SK-N-SH (cell line): ENCODE results near the gene CYP2W1. TPM values are rescaled to one million over a fixed set of nuclear protein-coding genes. Genes with fewer than 3 reads are reported as not detected.

Source experiments
- CTCF ChIA-PET: fragments of 300-600, 350-600 bp; formaldehyde crosslinking; extraction: SDS; loops from one replicate; lab custom pipeline; 2021; lab: Yijun Ruan, JAX
- POLR2A ChIA-PET: fragments of 350-600 bp; sonication (Branson Sonifier 250); formaldehyde crosslinking; extraction: SDS; loops from one replicate; lab custom pipeline; 2020; ENCODE audit warnings: antibody characterized with exemption, inconsistent platforms; lab: Yijun Ruan, JAX
- DNase-seq: peaks from one replicate; pipeline ENCODE4 v3.0.0; 2012
- H2AFZ ChIP-seq: fragments of 200-600 bp; sonication (generic); 2 replicates; pipeline ENCODE4 v1.8.1; 2016; ENCODE audit warnings: antibody characterized with exemption, mild to moderate bottlenecking, low read depth
- H3F3A ChIP-seq: fragments of 200-600 bp; sonication (generic); replicated peaks from 2 replicates; pipeline ENCODE3; 2016; ENCODE audit warnings: antibody characterized with exemption, mild to moderate bottlenecking; ENCODE audit not compliant: insufficient read depth
- H3K27ac ChIP-seq, 2 experiments: fragments of 200-500 bp in 1 of 2; fragments of 200-600 bp in 1 of 2; sonication (Bioruptor generic) in 1 of 2; sonication (generic), shearing (Covaris generic) in 1 of 2; 2 replicates each; pipeline versions ENCODE4 v1.5.1 to v1.6.1; 2014 to 2016; ENCODE audit warnings: low read depth in 2 of 2, inconsistent platforms in 1 of 2, low read length in 1 of 2, mild to moderate bottlenecking in 1 of 2, mixed read lengths in 1 of 2
- H3K27me3 ChIP-seq: fragments of 200-600 bp; sonication (generic), shearing (Covaris generic); 2 replicates; pipeline ENCODE4 v1.6.1; 2016; ENCODE audit warnings: mixed run types; ENCODE audit not compliant: insufficient read depth
- H3K36me3 ChIP-seq, 2 experiments: fragments of 200-500 bp in 1 of 2; fragments of 200-600 bp in 1 of 2; sonication (Bioruptor generic) in 1 of 2; sonication (generic) in 1 of 2; replicated peaks in 1 of 2; 2 replicates each; pipeline versions ENCODE3 to v1.5.1; 2014 to 2016; ENCODE audit warnings: low read length in 1 of 2, mild to moderate bottlenecking in 1 of 2; ENCODE audit not compliant: insufficient read depth in 2 of 2, control insufficient read depth in 1 of 2
- H3K4me1 ChIP-seq, 2 experiments: fragments of 200-500 bp in 1 of 2; fragments of 200-600 bp in 1 of 2; sonication (Bioruptor generic) in 1 of 2; sonication (generic), shearing (Covaris generic) in 1 of 2; 2 replicates each; pipeline versions ENCODE4 v1.5.1 to v1.6.1; 2014 to 2016; ENCODE audit warnings: low read depth in 1 of 2, low read length in 1 of 2, mixed run types in 1 of 2; ENCODE audit not compliant: insufficient read depth in 2 of 2, control insufficient read depth in 1 of 2
- H3K4me2 ChIP-seq: fragments of 200-600 bp; sonication (generic), shearing (Covaris generic); 2 replicates; pipeline ENCODE4 v1.6.1; 2017; ENCODE audit warnings: mixed run types
- H3K4me3 ChIP-seq, 2 experiments: fragments of 200-500 bp in 1 of 2; fragments of 200-600 bp in 1 of 2; sonication (Bioruptor generic) in 1 of 2; sonication (generic), shearing (Covaris generic) in 1 of 2; 2 replicates each; pipeline versions ENCODE4 v1.5.1 to v1.8.1; 2014 to 2016; ENCODE audit warnings: low read depth in 2 of 2, inconsistent platforms in 1 of 2, low read length in 1 of 2, mild to moderate bottlenecking in 1 of 2, mixed read lengths in 1 of 2, moderate library complexity in 1 of 2
- H3K79me2 ChIP-seq: fragments of 200-600 bp; sonication (generic); 2 replicates; pipeline ENCODE4 v1.8.1; 2017; ENCODE audit warnings: mild to moderate bottlenecking; ENCODE audit not compliant: insufficient read depth
- H3K9ac ChIP-seq: fragments of 200-600 bp; sonication (generic); 2 replicates; pipeline ENCODE4 v1.6.1; 2017; ENCODE audit warnings: mixed run types
- H3K9me2 ChIP-seq: fragments of 200-600 bp; sonication (generic); 2 replicates; pipeline ENCODE4 v1.6.1; 2017; ENCODE audit warnings: mixed run types
- H3K9me3 ChIP-seq: fragments of 200-600 bp; sonication (generic); 2 replicates; pipeline ENCODE4 v1.6.1; 2017; ENCODE audit warnings: mixed run types, mild to moderate bottlenecking, moderate library complexity
- H4K20me1 ChIP-seq: fragments of 200-600 bp; sonication (generic); 2 replicates; pipeline ENCODE4 v1.6.1; 2017; ENCODE audit warnings: mild to moderate bottlenecking, mixed run types; ENCODE audit not compliant: insufficient read depth
- CHD2 ChIP-seq: fragments of 150-350 bp; IDR thresholded peaks from 2 replicates; pipeline ENCODE4 v1.6.1; 2018; ENCODE audit warnings: low read length; ENCODE audit not compliant: partially characterized antibody
- ELF1 ChIP-seq: IDR thresholded peaks from 2 replicates; pipeline ENCODE4 v1.4.0; 2012
- EP300 ChIP-seq, 2 experiments: IDR thresholded peaks; 2 replicates each; pipeline versions ENCODE4 v1.4.0 to v1.6.1; 2012; ENCODE audit warnings: borderline replicate concordance in 1 of 2, low read depth in 1 of 2, low read length in 1 of 2
- EZH2phosphoT487 ChIP-seq: fragments of 200-600 bp; sonication (generic); IDR thresholded peaks from 2 replicates; pipeline ENCODE4 v1.6.1; 2017; ENCODE audit warnings: low read depth, mixed run types, mild to moderate bottlenecking, antibody characterized with exemption, moderate library complexity, borderline replicate concordance
- FOSL2 ChIP-seq: IDR thresholded peaks from 2 replicates; pipeline ENCODE4 v1.4.0; 2012; ENCODE audit warnings: low read depth, mild to moderate bottlenecking, moderate library complexity, borderline replicate concordance
- FOXJ3 ChIP-seq: sonication (generic); formaldehyde crosslinking; IDR thresholded peaks from 2 replicates; pipeline ENCODE4 v1.5.1; 2020; ENCODE audit warnings: mild to moderate bottlenecking, missing genetic modification reagents
- IRF3 ChIP-seq: fragments of 150-350 bp; IDR thresholded peaks from 2 replicates; pipeline ENCODE4 v1.6.1; 2016; ENCODE audit warnings: mild to moderate bottlenecking, low read depth, low read length
- MEF2A ChIP-seq: IDR thresholded peaks from 2 replicates; pipeline ENCODE4 v1.4.0; 2012; ENCODE audit warnings: low read depth, borderline replicate concordance
- NRF1 ChIP-seq: IDR thresholded peaks from 2 replicates; pipeline ENCODE4 v1.6.1; 2012; ENCODE audit warnings: low read depth, mild to moderate bottlenecking, low read length
- POLR2AphosphoS5 ChIP-seq: IDR thresholded peaks from 2 replicates; pipeline ENCODE4 v1.6.1; 2012; ENCODE audit warnings: low read depth, low read length
- RAD21 ChIP-seq: IDR thresholded peaks from 2 replicates; pipeline ENCODE4 v1.6.1; 2012; ENCODE audit warnings: mild to moderate bottlenecking, low read length
- RXRA ChIP-seq: IDR thresholded peaks from 2 replicates; pipeline ENCODE4 v1.4.0; 2012; ENCODE audit warnings: low read depth, mild to moderate bottlenecking, borderline replicate concordance
- SIN3A ChIP-seq: IDR thresholded peaks from 2 replicates; pipeline ENCODE4 v1.6.1; 2012; ENCODE audit warnings: low read depth, mild to moderate bottlenecking, low read length, moderate library complexity, borderline replicate concordance
- SMC3 ChIP-seq: IDR thresholded peaks from 2 replicates; pipeline ENCODE4 v1.6.1; 2012; ENCODE audit warnings: low read depth, low read length, improper control_type of control experiment
- TEAD4 ChIP-seq: IDR thresholded peaks from 2 replicates; pipeline ENCODE4 v1.4.0; 2012; ENCODE audit warnings: mild to moderate bottlenecking, borderline replicate concordance; ENCODE audit not compliant: insufficient read depth
- USF1 ChIP-seq: IDR thresholded peaks from 2 replicates; pipeline ENCODE4 v1.4.0; 2012; ENCODE audit warnings: low read depth, borderline replicate concordance
- YY1 ChIP-seq: IDR thresholded peaks from 2 replicates; pipeline ENCODE4 v1.4.0; 2012; ENCODE audit warnings: low read depth, mild to moderate bottlenecking
- WGBS: methylation state at CpG from one replicate; pipeline ENCODE4 v1.1.6; 2017; ENCODE audit warnings: low lambda C conversion rate; 5-methylcytosine and 5-hydroxymethylcytosine counted together
- polyA plus RNA-seq, 3 experiments: library from polyadenylated mRNA; depleted of rRNA; stranded (reverse); fragments of >200 nt; gene quantifications; 2 replicates each; pipeline ENCODE4 v1.2.3, GENCODE V29; 2012
- TF ChIP-seq, protein P1 (sequence below): fragments of 200-600 bp; sonication (generic); IDR thresholded peaks from 2 replicates; pipeline ENCODE4 v1.6.1; 2017; ENCODE audit warnings: antibody characterized with exemption, mild to moderate bottlenecking, moderate library complexity
- TF ChIP-seq, protein P2 (sequence below): fragments of 150-350 bp; IDR thresholded peaks from 2 replicates; pipeline ENCODE4 v1.6.1; 2017; ENCODE audit warnings: antibody characterized with exemption, low read length, low read depth, borderline replicate concordance
- TF ChIP-seq, protein P3 (sequence below): IDR thresholded peaks from 2 replicates; pipeline ENCODE4; 2012
- TF ChIP-seq, protein P4 (sequence below): IDR thresholded peaks from 2 replicates; pipeline ENCODE4 v1.4.0; 2012; ENCODE audit warnings: low read depth, borderline replicate concordance
- TF ChIP-seq, protein P5 (sequence below): IDR thresholded peaks from 2 replicates; pipeline ENCODE4 v1.4.0; 2012; ENCODE audit warnings: low read depth

CYP2W1 gene
- polyA plus RNA-seq, 1 of the 3 experiments (the other 2 are of a cell fraction): 0.10 TPM

- H3F3A ChIP-seq: no peaks in the 10 kb centered on the region
- no peaks in the 10 kb centered on the region for H3K9me2 ChIP-seq
- TF ChIP-seq CHD2: no peak
- no peak for TF ChIP-seq SIN3A
- TF ChIP-seq TEAD4: no peak
- TF ChIP-seq IRF3: no peak
- no peak for TF ChIP-seq FOSL2
- TF ChIP-seq MEF2A: no peak
- TF ChIP-seq, protein P1, sequence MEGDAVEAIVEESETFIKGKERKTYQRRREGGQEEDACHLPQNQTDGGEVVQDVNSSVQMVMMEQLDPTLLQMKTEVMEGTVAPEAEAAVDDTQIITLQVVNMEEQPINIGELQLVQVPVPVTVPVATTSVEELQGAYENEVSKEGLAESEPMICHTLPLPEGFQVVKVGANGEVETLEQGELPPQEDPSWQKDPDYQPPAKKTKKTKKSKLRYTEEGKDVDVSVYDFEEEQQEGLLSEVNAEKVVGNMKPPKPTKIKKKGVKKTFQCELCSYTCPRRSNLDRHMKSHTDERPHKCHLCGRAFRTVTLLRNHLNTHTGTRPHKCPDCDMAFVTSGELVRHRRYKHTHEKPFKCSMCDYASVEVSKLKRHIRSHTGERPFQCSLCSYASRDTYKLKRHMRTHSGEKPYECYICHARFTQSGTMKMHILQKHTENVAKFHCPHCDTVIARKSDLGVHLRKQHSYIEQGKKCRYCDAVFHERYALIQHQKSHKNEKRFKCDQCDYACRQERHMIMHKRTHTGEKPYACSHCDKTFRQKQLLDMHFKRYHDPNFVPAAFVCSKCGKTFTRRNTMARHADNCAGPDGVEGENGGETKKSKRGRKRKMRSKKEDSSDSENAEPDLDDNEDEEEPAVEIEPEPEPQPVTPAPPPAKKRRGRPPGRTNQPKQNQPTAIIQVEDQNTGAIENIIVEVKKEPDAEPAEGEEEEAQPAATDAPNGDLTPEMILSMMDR: peak; percentile 11; the same call in 1 of the 2 replicates
- TF ChIP-seq, protein P2, sequence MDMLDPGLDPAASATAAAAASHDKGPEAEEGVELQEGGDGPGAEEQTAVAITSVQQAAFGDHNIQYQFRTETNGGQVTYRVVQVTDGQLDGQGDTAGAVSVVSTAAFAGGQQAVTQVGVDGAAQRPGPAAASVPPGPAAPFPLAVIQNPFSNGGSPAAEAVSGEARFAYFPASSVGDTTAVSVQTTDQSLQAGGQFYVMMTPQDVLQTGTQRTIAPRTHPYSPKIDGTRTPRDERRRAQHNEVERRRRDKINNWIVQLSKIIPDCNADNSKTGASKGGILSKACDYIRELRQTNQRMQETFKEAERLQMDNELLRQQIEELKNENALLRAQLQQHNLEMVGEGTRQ: no peak
- no peak for TF ChIP-seq EZH2phosphoT487
- TF ChIP-seq SMC3: 0 out of 2 replicates have a peak, but pooled peaks have one; percentile 27
- TF ChIP-seq, protein P3, sequence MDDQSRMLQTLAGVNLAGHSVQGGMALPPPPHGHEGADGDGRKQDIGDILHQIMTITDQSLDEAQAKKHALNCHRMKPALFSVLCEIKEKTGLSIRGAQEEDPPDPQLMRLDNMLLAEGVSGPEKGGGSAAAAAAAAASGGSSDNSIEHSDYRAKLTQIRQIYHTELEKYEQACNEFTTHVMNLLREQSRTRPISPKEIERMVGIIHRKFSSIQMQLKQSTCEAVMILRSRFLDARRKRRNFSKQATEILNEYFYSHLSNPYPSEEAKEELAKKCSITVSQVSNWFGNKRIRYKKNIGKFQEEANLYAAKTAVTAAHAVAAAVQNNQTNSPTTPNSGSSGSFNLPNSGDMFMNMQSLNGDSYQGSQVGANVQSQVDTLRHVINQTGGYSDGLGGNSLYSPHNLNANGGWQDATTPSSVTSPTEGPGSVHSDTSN: no peak
- TF ChIP-seq, protein P4, sequence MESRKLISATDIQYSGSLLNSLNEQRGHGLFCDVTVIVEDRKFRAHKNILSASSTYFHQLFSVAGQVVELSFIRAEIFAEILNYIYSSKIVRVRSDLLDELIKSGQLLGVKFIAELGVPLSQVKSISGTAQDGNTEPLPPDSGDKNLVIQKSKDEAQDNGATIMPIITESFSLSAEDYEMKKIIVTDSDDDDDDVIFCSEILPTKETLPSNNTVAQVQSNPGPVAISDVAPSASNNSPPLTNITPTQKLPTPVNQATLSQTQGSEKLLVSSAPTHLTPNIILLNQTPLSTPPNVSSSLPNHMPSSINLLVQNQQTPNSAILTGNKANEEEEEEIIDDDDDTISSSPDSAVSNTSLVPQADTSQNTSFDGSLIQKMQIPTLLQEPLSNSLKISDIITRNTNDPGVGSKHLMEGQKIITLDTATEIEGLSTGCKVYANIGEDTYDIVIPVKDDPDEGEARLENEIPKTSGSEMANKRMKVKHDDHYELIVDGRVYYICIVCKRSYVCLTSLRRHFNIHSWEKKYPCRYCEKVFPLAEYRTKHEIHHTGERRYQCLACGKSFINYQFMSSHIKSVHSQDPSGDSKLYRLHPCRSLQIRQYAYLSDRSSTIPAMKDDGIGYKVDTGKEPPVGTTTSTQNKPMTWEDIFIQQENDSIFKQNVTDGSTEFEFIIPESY: no peak
- TF ChIP-seq USF1: no peak
- TF ChIP-seq, protein P5, sequence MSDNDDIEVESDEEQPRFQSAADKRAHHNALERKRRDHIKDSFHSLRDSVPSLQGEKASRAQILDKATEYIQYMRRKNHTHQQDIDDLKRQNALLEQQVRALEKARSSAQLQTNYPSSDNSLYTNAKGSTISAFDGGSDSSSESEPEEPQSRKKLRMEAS: no peak
- no peak for TF ChIP-seq EP300 (IDR thresholded peaks at IDR 0.05; ENCODE audit: borderline replicate concordance in 1 of 2, low read depth in 1 of 2, low read length in 1 of 2)
- TF ChIP-seq POLR2AphosphoS5: no peak
- TF ChIP-seq NRF1: 0 out of 2 replicates have a peak, but pooled peaks have one; percentile 8
- no peak for TF ChIP-seq RXRA
- peak; percentile 45 for TF ChIP-seq RAD21
- TF ChIP-seq ELF1: no peak
- no peak for TF ChIP-seq FOXJ3 (CRISPR knock-in tag)
- TF ChIP-seq YY1: no peak
- ChIA-PET POLR2A (interaction anchor here (0.7 kb wide), 1 partner anchor 90 kb away, joined by 4 read pairs; the partner anchor contains the start of gene GPR146), CTCF (interaction anchor here (0.5 to 11.7 kb wide), 16 partner anchors 8 to 238 kb away, joined by 3 to 99 read pairs (median 4); no protein-coding TSS in a partner anchor)
- H3K4me3 ChIP-seq: peak within 1 kb of the TSS; percentile 42 to 59
- peak; percentile 92 for DNase-seq
- no peaks in the 10 kb centered on the region for H3K9me3 ChIP-seq
- no peak within 1 kb of the TSS for H3K9ac ChIP-seq
- H3K27me3 ChIP-seq: peaks cover 11% of the 10 kb centered on the region; the same call in 1 of the 2 replicates
- H3K4me2 ChIP-seq: peak within 1 kb of the TSS; percentile 82
- H3K36me3 ChIP-seq: no peaks in the 10 kb centered on the region
- H3K79me2 ChIP-seq: no peaks in the 10 kb centered on the region
- 0 out of 2 replicates have a peak, but pooled peaks cover 7% of the 10 kb centered on the region for H4K20me1 ChIP-seq
- no peak within 1 kb of the TSS for H3K27ac ChIP-seq
- peaks cover 0 to 4% of the 10 kb centered on the region in 2 experiments; a peak in 1 of 4 replicates for H3K4me1 ChIP-seq
- WGBS: 36% methylated on average over 5 of the region's 115 CpGs
- H2AFZ ChIP-seq: peak within 1 kb of the TSS; percentile 54; the same call in 1 of the 2 replicates
Observed at GRCh38 chr7:954330-955238, 28.4 kb upstream of the CYP2W1 start, which contains the start of gene ADAP1. ADAP1 (minus strand) TSS chr7:954680; CDS start chr7:954477, 203 bp downstream.
